GM21576 (cell line): ENCODE measurements around the gene PARVB.

Source experiments
- ATAC-seq: cut with Tn5 transposase; IDR thresholded peaks from one replicate; pipeline ENCODE4 v1.9.1; 2021; ENCODE audit warnings: mild to moderate bottlenecking, moderate library complexity; ENCODE audit not compliant: unreplicated experiment

The PARVB gene

DNA sequence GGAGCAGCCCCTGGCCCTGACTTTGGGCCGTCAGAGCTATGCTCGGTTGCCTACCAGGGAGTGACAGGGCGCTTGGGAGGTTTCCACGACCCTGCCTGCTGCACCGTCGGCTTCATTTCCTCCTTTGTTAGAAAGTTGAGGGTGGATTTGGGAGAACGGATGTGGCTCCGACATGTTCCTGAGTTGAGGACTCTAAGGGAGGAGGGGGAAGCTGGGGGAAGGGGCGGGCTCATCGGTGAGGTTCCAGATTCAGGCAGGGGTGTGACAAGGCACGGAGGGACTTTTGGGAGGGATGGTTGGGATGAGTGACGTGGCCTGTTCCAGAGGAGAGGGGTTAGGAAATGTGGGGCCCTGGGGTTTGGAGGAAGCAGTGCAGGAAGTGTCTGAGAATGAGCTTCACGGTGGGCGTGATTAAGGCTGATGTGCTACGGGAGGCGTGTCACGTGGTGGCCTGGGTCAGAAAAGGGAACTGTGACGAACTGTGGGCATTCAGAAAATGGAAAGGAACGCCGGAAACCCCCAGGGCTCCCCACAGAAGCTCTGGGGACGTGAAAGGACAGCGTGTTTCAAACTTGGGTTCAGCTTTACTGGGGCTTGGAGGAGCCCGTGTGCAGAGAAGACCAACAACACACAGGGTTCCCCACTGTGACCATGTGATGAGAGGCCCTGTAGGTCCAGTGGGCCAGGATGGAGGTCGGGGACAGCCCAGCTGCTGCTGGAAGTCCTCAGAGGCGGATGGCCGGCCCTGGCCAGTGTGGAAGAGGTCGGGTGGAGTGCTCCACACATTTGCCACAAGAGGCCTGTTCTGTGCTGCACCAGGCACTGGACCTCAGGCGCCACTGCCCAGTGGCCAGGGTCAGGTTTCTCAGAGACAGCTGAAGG, 2.8 kb downstream of the PARVB start:
- ATAC-seq = peak; percentile 46

DNA sequence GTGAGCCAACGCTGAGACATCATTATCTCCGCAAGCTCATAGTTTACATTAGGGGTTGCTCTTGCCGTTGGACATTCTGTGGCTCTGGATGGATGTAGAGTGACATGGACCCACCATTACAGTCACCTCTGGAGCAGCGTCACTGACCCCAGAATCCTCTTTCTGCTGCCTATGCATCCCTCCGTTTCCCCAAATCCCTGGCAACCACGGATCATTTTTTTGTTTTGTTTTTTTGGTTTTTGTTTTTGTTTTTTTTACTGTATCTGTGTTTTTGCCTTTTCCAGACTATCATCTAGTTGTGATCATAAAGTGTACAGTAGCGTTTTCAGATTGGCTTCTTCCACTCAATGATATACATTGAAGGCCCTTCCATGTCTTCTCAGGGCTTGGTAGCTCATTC, 4.0 kb downstream of the PARVB start:
- ATAC-seq = no peak

DNA sequence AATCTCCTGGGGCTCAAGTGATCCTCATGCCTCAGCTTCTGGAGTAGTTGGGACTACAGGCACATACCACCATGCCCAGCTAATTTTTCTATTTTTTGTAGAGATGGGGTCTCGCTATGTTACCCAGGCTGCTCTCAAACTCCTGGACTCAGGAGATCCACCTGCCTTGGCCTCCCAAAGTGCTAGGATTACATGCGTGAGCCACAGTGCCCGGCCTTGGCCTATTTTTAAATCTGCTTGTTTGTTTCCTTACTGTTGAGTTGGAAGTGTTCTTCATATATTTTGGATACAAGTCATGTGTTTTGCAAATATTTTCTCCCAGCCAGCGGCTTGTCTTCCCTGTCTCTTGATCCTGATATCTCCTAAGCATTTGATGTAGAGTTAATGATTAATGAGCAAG, 5.0 kb downstream of the PARVB start:
- ATAC-seq = no peak

DNA sequence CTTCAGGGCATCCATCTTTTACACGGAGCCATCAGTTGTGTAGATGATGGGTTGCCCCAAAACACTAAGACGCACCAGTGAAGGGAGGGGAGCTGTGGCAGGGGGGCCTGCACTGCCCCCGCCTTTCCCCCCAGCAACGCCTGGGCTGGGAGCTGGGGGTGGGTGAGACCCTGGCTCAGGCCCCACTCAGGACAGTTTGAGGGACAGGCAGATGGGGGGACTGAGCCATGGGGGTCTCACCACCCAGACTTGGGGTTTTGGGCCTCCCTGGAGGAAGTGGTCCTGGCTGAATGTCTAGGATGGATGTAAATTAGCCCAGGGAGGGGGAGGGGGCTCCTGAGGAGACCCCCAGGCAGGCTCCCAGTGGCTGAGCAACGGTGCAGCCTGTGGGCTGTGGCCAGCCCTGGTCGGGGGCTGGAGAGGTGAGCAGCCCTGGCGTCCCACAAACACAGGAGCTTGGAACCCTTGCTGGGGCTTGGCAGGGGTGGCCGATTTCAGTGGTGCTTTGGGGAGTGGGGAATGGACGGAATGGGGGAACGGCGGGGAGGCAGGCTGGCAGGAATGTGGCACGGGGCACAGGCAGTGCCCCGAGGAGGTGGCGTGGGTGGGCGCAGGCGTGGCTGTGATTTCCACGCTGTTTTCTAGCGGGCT, 6.1 kb downstream of the PARVB start:
- no peak for ATAC-seq

DNA sequence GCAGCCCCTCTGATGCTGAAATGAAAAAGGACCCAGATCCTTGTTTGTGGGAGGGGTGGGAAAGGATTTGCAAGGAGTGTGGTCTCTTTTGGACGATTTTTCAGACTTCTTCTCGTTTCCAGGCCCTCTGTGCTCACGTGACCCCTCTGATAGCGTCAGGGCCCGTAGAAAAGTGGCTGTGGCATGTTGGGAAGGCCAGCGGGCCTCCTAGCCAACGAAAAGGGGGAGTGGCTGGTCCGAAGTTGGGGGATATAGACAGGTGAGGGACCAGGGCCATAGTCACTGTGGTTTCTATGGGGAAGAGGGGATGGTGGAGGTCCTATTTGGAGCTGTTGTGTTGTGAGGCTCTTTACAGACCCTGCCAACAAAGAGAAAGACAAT, 6.6 kb downstream of the PARVB start:
- no peak for ATAC-seq

DNA sequence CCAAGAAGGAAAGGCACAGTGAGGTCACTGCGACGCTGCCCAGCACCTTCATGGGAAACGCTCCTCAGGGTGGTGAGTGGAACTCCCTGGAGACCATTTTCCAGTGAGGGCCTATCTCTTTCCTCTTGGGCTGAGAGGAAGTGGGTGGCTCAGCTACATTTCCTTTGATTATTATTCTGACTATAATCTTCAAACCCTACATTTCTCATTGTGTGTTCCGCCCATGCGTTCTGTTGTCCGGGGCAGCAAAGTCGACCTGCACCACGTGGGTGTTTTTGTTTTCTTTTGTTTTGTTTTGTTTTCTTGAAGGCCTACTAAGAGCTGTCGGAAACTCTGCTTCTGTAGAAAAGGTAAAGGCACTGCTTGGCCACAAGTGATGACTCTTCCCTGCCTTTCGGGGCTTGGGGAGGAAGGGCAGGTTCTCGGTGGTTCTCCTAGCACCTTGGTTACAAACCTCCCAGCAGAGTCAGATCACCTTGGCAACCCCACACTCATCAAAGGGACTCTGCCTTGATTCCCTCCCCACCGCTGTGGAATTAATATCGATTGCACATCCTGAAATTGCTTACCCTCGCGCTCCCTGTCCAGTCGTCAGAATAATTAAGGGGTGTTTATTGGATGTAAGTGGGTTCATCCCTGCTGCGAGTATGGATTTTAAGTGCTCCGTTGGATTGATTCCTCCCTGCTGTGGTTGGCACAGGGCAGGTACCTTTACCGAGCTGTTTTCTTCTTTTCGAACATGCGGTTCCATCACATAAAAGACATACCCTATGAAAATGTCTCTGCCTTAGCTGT, 7.3 kb downstream of the PARVB start:
- ATAC-seq = no peak

DNA sequence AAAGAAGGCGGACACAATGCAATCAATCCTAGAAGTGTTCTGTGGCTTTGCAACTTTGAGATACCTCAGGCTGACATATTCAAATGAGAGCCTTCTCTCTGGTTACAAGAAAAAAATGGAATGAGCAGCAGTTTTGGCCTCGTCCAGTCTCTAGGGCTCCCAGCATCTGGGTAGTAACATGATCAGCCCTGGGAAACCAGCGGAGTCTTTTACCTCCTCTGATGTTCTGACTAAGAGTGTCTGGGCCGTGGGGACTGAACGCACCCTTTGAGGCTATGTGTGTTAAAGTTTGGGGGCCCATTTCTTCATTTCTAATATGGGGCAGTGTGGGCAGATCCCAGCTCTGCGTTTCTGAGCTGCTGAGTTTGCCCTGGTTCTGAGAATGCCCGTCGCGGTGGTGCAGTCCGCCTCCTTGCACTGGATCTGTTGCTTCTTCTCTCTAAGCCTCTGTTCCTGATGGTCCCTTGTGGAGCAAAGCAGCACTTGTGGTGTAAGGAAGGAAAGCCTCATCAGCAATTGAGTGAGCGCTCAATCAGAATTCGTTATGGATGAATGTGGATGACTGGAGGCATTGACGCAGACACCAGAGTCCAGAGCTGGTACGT, 8.1 kb downstream of the PARVB start:
- no peak for ATAC-seq

DNA sequence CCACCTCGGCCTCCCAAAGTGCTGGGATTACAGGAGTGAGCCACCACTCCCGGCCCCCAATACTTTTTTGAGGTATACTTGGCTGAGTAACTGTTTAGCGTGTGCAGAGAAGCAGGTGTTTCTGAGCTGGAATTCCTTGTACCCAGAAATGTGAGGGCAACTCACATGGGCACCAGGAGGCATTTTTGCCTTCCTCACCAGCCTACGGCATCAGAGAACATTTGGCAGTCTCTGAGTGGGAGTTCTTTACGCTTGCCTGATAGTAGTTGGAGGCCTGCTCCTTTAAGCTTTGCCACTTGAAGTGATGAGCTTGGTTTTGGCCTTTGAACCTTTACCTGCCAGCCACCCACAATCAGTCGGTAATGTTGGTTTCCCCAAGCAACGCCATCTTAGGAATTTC, 9.2 kb downstream of the PARVB start:
- no peak for ATAC-seq

DNA sequence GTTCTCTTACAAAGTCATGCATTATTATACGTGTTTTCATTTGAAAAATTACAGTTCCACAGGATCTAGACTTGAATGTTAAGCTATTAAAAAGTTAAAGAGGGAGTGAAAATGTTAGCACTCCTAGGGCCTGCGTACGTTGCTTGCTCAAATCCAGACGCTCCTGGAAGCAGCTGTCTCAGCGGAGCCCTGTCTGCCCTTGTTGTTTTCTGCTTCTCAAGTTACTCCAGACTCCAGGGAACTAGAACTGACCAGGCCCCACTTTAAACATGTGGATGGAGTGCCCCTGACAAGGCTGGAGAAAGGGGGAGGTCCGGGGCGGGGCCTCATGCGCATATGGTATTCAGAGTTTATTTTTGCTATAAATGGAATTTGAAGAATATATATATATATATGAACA, 9.6 kb downstream of the PARVB start:
- no peak for ATAC-seq

DNA sequence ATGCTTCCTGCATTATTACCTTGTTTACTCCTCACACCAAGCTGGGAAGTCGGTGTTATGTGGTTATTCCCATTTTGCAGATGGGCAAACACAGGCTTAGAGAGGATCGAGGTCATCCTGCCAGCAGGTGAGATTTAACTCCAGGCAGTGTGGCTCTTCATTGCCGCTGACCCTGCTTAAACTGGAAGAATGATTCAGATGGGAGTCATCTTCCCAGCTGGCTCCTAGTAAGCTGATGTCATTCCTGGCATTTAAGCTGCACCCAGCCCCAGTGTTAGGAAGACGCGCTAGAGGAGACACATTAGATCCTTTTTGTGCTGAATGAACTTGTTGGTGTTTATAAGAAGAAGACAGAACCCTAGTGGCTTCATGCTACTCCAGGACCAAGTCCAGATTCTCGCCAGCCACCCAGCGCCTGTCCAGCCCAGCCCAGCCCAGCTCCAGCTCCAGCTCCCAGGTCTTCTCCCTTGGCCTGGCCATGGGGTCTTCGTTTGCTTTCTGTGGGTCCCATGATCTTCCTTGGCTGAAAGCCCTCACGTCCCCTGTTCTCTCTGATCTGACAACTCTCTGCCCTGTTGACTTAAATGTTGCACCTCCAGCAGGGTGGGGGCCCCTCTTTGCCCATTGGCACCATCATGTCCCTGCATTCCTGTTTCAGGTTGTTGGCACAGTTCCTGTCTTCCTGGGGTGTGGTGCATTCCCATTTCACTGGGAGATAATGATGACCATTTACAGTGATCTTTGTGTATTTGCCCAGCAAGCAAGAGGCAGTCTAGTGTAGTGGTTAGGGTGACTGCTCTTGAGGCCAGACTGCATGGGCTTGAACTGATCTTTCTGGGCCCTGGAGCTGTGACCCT, 13.6 kb downstream of the PARVB start:
- ATAC-seq = no peak

DNA sequence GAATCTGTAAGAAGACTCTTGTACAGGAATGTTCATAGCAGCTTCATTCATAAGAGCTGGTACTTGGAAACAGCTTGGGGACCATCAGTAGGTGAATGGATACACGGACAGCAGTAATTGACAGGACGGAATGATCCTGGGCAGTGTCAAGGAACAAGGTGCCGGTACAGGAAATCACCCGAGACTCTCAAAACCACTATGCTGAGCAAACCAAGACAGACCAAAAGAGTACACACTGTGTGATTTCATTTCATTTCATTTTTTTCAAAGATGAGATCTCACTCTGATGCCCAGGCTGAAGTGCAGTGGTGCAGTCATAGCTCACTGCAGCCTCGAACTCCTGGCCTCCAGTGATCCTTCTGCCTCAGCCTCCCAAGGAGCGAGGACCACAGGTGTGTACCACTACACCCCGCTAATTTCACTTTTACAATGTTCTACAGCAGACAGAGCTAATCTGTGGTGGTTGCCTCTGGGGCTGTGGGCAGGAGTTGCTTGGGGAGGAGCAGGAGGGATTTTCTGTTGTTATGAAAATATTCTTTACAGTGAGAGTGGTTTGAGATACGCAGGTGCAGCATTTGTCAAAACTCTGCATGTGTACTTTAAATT, 15.6 kb downstream of the PARVB start:
- no peak for ATAC-seq

DNA sequence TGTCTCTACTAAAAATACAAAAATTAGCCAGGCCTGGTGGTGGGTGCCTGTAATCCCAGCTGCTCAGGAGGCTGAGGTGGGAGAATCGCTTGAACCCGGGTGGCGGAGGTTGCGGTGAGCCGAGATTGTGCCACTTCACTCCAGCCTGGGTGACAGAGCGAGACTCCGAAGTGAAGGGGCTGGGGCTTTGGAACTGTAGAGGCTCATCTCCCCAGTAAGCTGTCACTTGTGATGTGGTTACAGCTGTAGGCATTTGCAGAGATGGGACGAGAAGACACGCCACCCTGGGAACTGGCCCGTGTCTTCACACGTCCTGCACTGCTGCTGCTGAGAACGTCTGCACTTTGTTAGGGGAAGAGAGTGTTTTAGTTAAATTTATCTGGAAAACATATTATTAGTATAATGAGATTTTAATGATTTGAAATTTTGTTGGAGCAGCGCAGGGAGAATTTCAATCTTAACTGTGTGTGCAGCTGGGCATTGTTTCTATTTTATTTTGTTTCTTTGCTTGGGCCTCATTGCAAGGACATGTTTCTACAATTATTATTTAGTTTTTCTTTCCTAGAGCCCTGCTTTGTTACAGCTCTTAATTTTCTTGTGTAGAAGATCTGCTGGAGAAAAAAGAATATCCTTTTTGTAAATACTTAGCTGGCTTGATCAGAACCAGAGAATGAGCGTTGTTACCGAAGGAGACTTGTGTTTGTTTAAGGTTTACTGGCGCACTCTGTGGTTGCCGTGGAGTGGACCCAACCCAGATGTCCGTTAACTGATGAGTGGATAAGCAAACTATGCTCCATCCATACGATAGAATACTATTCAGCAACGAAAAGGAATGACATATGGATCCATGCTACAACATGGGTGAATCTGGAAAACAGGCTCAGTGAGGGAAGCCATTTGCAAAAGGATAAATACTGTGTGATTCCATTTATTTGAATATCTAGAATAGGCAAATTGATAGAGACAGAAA, 18.4 kb downstream of the PARVB start:
- no peak for ATAC-seq

DNA sequence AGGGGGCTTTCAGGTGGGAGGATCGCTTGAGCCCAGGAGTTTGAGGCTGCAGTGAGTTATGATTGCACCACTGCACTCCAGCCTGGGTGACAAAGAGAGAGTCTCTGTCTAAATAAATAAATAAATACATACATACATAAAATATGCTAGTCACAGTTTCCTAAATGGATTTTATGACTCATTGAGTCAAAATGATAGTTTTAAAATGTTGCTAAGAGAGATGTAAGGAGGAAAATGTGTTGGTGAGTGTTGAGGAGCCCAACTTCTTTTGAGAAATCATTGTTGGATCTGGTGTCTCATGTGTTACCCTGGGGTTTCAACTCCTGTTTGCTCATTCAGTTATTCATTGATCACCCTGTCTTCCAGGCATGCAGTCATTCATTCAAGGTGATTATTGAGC, 21.0 kb downstream of the PARVB start:
- no peak for ATAC-seq

DNA sequence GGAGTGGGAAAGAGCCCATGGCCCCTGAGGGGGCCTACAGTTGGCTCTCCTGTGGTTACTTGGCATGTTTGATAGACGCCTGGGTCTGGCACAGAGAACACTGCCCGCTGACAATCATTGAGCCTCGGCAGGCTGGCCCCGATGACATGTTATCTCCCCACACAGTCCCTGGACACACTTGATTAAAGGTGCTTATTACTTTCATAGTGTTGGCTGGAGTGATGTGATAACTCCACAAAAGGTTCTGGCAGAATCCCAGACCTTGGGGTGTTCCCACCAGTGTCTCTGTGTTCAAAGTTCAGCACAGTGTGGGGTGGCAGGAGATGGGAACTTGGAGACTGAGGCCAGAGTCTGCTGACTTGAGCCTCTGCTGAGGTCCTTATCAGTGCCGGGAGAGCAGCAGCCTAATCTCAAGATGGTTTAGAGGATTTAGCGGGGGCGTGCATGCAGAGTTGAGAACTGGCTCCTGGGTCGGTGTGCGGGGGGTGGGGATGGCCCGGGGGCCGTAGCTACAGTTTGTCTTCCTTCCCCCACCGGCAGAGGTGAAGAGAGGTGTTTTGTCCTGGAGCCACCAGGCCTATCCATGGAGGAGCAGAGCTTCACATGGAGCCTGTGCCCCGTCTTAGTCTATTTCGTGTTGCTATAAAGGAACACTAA, 22.5 kb downstream of the PARVB start:
- ATAC-seq = no peak

DNA sequence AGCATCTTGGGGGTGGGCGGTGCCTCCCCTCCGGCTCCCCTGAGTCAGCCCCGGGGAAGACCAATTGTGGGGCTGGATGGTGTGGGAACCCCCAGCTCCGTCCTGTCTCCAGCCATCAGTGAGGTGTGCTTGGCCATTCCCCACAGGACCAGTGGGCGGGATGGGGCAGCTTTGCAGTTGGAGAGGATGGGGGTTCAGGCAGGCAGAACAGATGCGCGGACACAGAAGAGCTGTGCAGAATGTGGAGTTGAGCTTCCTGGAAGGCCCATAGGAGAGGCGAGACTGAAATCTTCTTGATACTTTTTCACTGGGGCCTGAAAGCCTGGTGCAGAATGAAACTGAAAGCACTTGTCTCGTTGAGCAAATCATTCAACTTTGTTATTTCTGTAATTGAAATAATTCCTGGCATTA, 23.8 kb downstream of the PARVB start:
- ATAC-seq = no peak

DNA sequence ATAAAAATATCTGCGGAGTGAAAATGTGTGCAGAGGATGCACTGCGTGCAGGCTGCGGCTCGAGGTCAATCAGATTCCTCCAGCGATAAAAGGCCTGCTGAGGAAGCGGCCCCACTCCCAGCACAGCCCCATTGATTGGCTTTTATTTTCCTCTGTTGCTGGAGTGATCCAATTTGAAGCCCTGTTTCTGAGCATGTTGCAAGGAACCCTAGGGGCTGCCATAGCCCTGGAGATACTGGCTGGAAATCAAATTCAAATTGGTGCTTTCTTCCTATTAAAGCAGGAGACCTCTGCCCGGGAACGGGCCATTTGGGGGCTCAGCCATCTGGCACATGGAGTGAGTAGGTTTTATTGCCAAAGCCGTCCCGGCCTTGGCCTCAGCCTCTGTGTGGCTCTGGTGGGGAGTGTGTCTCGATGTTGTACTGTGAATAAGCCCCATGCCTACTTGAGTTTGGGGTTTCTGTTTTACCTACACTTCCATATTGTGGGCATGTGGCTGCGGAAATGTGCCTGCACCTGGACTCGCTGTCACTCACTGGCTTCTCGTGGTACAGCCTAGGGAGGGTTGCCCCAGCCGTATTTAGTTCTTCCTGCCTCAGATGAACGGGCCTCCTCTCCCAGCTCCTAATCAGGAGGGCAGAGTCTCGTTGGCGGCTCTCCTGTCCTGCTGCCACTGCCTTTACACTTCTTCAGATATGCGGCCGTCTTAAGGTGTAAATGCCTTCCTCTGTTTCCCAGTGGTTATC, 25.6 kb downstream of the PARVB start:
- no peak for ATAC-seq

DNA sequence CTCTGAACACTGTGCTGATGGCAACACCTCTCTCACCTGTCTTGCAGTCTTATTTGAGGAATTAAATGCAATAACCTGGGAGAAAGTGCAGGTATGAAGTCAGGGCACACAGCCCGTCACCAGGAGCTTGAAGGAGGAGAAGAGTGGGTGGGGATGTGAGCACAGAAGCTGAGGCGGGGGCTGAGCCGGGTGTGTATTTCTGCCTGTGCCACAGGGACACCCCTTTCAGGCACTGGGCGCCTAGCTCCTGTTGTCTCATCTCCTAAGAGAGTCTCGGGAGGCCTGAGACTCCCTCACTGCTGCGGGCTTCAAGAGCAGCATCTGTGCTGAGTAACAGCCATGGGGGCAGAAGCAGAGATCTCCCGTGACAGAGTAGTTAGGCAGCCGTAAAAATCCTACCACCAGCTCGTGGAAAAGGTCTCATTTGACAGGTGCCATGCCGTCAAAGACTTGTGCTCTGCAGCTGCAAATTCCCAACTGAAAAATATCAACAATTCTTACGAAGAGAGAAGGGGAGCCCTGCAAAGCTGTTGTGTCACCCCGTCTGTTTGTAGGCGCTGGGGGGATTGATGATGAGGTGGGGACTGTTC, 26.8 kb downstream of the PARVB start:
- no peak for ATAC-seq
